A549 treated with DMSO at 1 μM for 4 hours (cell line): Measurements from ENCODE around the gene PPP1R3G. TPM values are rescaled to one million over a fixed set of nuclear protein-coding genes. Genes with fewer than 3 reads are reported as not detected.

Source experiments
- total RNA-seq: library from RNA; stranded (reverse); fragments of 200-300 nt; extraction: Qiagen RNA extraction; gene quantifications from 5 replicates; pipeline ENCODE4 v1.2.3, GENCODE V29; 2022; ENCODE audit warnings: low read depth

Gene PPP1R3G
- total RNA-seq: 1.1 to 1.7 TPM (median 1.3 TPM) in 5 replicates

DNA sequence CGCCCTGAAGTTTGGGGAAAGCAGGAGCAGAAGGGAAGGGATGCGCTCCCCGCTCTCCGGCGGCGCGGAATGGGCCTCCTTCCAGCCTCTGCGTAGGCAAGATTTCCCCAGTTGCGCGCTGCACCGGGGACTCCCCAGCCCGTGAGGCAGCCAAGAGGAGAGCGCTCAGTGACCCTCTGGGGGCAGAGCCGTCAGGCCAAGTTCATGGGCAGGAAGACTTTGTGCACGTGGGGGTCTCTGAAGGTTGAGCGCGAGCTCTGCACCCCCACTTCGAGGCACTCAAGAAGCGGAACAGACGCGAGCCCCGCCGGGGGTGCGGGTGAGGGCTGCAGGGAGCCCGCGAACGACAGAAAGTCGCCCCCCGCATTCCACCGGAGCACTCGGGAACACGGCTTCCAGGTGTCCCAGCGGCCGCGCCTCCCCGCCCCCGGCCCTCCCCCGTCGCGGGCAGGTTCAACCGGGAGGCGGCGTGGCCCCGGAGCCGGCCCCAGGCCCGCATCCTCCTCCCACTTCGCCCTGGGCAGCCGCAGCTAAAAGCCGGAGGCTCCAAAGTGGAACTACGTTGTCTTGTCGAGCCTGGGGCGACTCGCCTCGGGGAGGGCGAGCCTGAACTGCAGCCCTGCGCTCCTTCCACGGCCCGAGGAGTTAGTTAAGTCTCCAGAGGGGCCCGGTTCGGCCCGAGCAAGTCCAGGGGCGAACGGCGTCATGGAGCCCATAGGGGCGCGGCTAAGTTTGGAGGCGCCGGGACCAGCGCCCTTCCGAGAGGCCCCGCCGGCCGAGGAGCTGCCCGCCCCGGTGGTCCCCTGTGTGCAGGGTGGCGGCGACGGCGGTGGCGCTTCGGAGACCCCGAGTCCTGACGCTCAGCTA lies at the start of gene PPP1R3G:
TSS of gene PPP1R3G (plus strand) at position 561 of the 867 bp plus-strand sequence. CDS start at position 706, 145 bp downstream.

Other genes with a start within 250 kb of the PPP1R3G start
- gene RPP40, start 81.3 kb upstream of the PPP1R3G start, total RNA-seq: 25.8 to 28.4 TPM (median 27.5 TPM) in 5 replicates
- 28.2 to 35.7 TPM (median 33.2 TPM) in 5 replicates for gene LYRM4, start 175.6 kb downstream of the PPP1R3G start, total RNA-seq
- gene FARS2, start 176.2 kb downstream of the PPP1R3G start, total RNA-seq: 9.6 to 11.9 TPM (median 10.7 TPM) in 5 replicates